AML-193 (cell line): Measurements from ENCODE around the gene MCM8.

Experiments
- DNase-seq, 2 experiments: peaks; one replicate each; lab custom pipeline; 2025; lab: John Stamatoyannopoulos, UW

The MCM8 gene

DNA sequence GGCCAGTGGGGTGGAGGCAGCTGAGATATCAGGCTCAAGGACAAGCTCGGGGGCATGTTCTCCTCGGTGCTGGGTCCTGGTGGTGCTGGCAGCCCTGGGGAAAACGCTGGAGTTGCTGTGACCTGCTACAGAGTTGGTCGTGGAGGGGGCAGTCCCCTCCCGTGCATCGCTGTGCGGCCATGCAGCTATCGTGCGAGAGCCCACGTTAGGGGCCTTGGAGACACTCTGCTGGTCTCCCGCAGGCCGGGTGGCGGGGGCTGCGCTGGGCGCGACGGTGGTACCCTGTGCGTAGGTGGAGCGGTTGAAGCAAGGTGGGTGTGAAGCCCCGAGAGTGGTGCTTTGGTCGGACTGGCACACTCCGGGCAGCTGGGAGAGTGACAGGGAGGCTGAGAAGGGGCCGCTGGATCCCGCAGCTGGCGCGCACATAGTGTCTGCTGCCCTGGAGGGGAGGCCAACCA is 91.4 kb downstream of the MCM8 start:
- no peak for DNase-seq

DNA sequence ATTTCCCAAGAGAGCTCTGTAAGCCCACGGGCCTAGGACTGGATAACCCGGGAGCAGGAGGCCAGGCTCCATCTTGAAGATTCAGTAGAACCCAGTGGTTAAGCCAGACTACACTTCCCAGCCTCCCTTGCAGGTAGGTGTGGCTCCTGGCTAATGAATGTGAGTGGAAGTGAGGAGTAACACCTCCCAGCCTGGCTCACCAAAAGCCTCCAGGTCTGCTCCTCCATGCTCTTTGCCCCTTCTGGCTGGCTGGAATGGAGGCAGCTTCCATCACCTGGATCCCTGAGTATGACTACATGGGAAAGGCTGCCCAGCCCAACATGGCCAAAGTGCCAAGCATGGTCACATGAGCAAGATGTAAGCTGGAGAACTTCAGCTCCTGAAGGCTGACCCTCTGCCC is 93.7 kb downstream of the MCM8 start:
- DNase-seq: no peak

DNA sequence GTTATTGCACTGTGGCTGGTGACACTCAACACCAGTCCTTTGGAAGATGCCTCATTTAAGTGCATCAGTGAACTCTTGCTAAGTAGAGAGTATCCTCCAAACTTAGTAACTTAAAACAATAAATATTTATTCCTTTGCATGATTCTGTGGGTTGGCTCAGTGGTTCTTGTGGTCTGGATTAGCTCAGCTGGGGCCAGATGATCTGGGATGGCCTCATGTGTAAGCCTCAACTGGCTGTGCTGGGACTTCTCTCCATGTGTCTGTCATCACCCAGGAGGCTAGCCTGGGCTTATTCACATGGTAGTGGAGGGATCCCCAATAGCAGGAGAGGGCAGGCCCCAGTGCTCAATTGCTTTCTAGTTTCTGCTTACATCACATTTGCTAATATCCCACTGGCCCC is 95.1 kb downstream of the MCM8 start:
- DNase-seq: no peak

DNA sequence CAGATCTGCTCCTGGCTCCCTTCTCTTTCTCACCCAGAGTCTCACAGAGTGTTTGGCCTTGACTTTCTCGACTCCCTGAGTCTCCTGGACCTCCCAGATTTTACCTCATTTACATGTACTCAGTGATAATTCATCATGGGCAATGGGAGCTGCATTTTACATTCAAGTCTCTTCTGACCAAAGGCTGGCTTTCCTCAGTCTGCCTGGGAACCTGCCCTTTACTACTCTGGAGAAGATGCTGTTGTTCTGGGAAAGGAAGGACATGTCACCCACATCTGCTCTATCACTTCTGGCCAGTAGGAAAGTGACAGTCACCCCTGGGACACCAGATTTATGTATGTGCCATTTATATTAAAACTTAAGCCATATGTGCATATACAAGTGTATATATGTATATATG is 96.0 kb downstream of the MCM8 start:
- DNase-seq: no peak

DNA sequence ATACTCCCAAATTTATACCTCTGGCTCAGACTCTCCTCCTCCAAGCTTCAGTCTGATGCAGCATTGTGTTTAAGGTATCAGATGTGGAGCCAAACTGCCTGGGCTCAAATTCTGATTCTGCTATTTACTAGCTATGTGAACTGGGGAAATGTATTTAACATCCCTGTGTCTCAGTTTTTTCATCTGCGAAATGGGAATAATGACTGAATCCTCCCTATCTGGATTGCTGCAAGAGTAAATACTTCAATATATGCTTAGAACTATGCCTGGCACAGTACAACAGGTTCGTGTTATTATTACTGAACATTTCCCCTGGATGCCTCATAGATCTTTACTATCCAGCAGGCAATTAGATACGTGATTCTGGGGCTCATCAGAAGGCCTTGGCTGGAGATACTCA is 97.9 kb downstream of the MCM8 start:
- DNase-seq: no peak
